Aorta (tissue), 5 donors: ENCODE results near the gene NDST4. TPM values are rescaled to one million over a fixed set of nuclear protein-coding genes. Genes with fewer than 3 reads are reported as not detected.

Source experiments
- ATAC-seq: fragments of 200-7000 bp; cut with Tn5 transposase; one replicate; pipeline ENCODE4 v1.9.1; 2022; ENCODE audit warnings: moderate library complexity; ENCODE audit not compliant: low FRiP score
- DNase-seq, 2 donors: peaks; one replicate each; pipeline ENCODE4 v3.0.0-alpha.2; 2020
- H3K27ac ChIP-seq, 2 donors: one replicate each; pipeline ENCODE4 v1.5.1; 2013; ENCODE audit warnings: low read length in 2 of 2, mild to moderate bottlenecking in 2 of 2, moderate library complexity in 2 of 2, control low read depth in 1 of 2, inconsistent platforms in 1 of 2, low read depth in 1 of 2
- H3K27me3 ChIP-seq, 2 donors: one replicate each; pipeline ENCODE4 v1.6.1; 2013; ENCODE audit warnings: control low read depth in 1 of 2, low read length in 1 of 2, mild to moderate bottlenecking in 1 of 2, moderate library complexity in 1 of 2; ENCODE audit not compliant: insufficient read depth in 2 of 2, control insufficient read depth in 1 of 2
- H3K36me3 ChIP-seq, 2 donors: one replicate each; pipeline ENCODE4 v1.6.1; 2013; ENCODE audit warnings: control low read depth in 1 of 2, low read length in 1 of 2, mild to moderate bottlenecking in 1 of 2; ENCODE audit not compliant: insufficient read depth in 2 of 2, control insufficient read depth in 1 of 2
- H3K4me1 ChIP-seq, 2 donors: one replicate each; pipeline ENCODE4 v1.6.1; 2013; ENCODE audit warnings: low read length in 2 of 2, control low read depth in 1 of 2, mild to moderate bottlenecking in 1 of 2, moderate library complexity in 1 of 2; ENCODE audit not compliant: insufficient read depth in 2 of 2, control insufficient read depth in 1 of 2
- H3K4me3 ChIP-seq, 2 donors: one replicate each; pipeline ENCODE4 v1.5.1; 2013; ENCODE audit warnings: low read length in 2 of 2, control low read depth in 1 of 2, mild to moderate bottlenecking in 1 of 2
- H3K9me3 ChIP-seq: one replicate; pipeline ENCODE4 v1.6.1; 2013; ENCODE audit warnings: mild to moderate bottlenecking, low read length; ENCODE audit not compliant: control insufficient read depth
- WGBS, 2 donors: extraction: QIAGEN DNeasy Blood & Tissue Kit; methylation state at CpG; one replicate each; pipeline ENCODE4 v1.1.7; 2013; 5-methylcytosine and 5-hydroxymethylcytosine counted together
- intact Hi-C, 2 donors: fragments of 100-400 bp; cut with DNase I; formaldehyde crosslinking; loops; one replicate each; pipeline versions ENCODE4 v1.14.2 to v1.15.0; 2022
- long read RNA-seq, 2 donors: library from polyadenylated mRNA; unstranded; transcript quantifications; one replicate each; pipeline ENCODE4 v2.0.0, GENCODE V29; 2020 to 2021
- polyA plus RNA-seq, 2 donors: library from polyadenylated mRNA; stranded (reverse); fragments of 200-250 nt; gene quantifications; one replicate each; pipeline ENCODE4 v1.2.3, GENCODE V29; 2013
- total RNA-seq, 2 donors: library from RNA; stranded (reverse); fragmentation: NEBNext Ultra II Directional; extraction: Animal tissue kit (Norgen Biotek cat#: 25700); gene quantifications; one replicate each; pipeline ENCODE4 v1.2.1, GENCODE V29; 2021
- donor health status: healthy with polysubstance abuse.
- donor health status: Bipolar disorder and iron deficiency.
- donor health status: DM: no; HTN: no; CAD: no.
- donor health status: DM: no; HTN: no; CAD: no.
- donor health status: DM: yes; HTN: yes; CAD: no.

The NDST4 gene
- total RNA-seq (not detected), polyA plus RNA-seq (not detected)
- long read RNA-seq, donor 1 = 0 reads
- long read RNA-seq, donor 2 = 0 reads

GRCh38 chr4:115113506-115114106 lies at the start of gene NDST4:
TSS of gene NDST4 (minus strand) at chr4:115113620. CDS start at chr4:115077036, 36,584 bp downstream.
- no peaks in the 10 kb centered on the region for H3K4me1 ChIP-seq
- 21% methylated on average over 10 of the region's 10 CpGs for WGBS, 2 donors
- intact Hi-C loops = no loop called here
- H3K27me3 ChIP-seq = no peaks in the 10 kb centered on the region
- no peaks in the 10 kb centered on the region for H3K36me3 ChIP-seq
- H3K27ac ChIP-seq = no peak within 1 kb of the TSS
- ATAC-seq = no peak
- no peaks in the 10 kb centered on the region for H3K9me3 ChIP-seq
- no peak within 1 kb of the TSS for H3K4me3 ChIP-seq
- no peak for DNase-seq

- no peaks in the 10 kb centered on the region for H3K9me3 ChIP-seq
- intact Hi-C loops = no loop called here
- H3K27ac ChIP-seq = no peak overlapping the region
- 36 to 59% methylated on average over 1 of the region's 1 CpG for WGBS, 2 donors
- no peaks in the 10 kb centered on the region for H3K27me3 ChIP-seq
- no peaks in the 10 kb centered on the region for H3K4me1 ChIP-seq
- H3K4me3 ChIP-seq = no peak overlapping the region
- ATAC-seq = no peak
- DNase-seq = no peak
- H3K36me3 ChIP-seq = no peaks in the 10 kb centered on the region
Measured at GRCh38 chr4:115159141-115159540, 45.7 kb upstream of the NDST4 start.

GRCh38 chr4:115158296-115158695 lies 44.9 kb upstream of the NDST4 start:
- H3K27me3 ChIP-seq = no peaks in the 10 kb centered on the region
- DNase-seq (no peak), ATAC-seq (no peak)
- intact Hi-C loops = no loop called here
- no peaks in the 10 kb centered on the region for H3K4me1 ChIP-seq
- no peaks in the 10 kb centered on the region for H3K36me3 ChIP-seq
- H3K9me3 ChIP-seq = no peaks in the 10 kb centered on the region
- no peak overlapping the region for H3K27ac ChIP-seq
- 13 to 34% methylated on average over 2 of the region's 2 CpGs for WGBS, 2 donors
- no peak overlapping the region for H3K4me3 ChIP-seq

DNA sequence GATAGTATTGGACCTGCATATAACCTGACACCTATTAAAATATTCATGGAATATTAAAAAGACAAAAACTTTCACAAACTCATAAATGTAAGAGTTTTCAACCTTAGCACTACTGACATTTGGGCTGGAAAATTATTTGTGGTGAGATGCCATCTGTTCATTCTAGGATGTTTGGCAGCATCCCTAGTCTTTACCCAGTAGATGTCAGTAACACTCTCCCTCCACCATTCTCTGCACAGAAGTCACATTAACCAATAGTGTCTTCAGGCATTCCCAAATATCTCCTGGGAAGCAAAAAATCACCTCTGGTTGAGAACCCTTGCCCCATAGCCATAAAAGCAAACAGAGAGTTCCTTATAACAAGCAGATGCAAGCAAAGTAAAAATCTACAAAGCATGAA lies 41.4 kb upstream of the NDST4 start:
- intact Hi-C loops = no loop called here
- no peak for ATAC-seq
- DNase-seq = no peak
- no peaks in the 10 kb centered on the region for H3K9me3 ChIP-seq
- H3K36me3 ChIP-seq = no peaks in the 10 kb centered on the region
- no peaks in the 10 kb centered on the region for H3K27me3 ChIP-seq
- no peaks in the 10 kb centered on the region for H3K4me1 ChIP-seq
- no peak overlapping the region for H3K4me3 ChIP-seq
- H3K27ac ChIP-seq = no peak overlapping the region

GRCh38 chr4:115152965-115153364 lies 39.5 kb upstream of the NDST4 start:
- no peaks in the 10 kb centered on the region for H3K27me3 ChIP-seq
- H3K4me3 ChIP-seq = no peak overlapping the region
- no peak for DNase-seq
- no peaks in the 10 kb centered on the region for H3K4me1 ChIP-seq
- no peak for ATAC-seq
- H3K36me3 ChIP-seq = no peaks in the 10 kb centered on the region
- intact Hi-C loops = no loop called here
- no peak overlapping the region for H3K27ac ChIP-seq
- H3K9me3 ChIP-seq = no peaks in the 10 kb centered on the region

DNA sequence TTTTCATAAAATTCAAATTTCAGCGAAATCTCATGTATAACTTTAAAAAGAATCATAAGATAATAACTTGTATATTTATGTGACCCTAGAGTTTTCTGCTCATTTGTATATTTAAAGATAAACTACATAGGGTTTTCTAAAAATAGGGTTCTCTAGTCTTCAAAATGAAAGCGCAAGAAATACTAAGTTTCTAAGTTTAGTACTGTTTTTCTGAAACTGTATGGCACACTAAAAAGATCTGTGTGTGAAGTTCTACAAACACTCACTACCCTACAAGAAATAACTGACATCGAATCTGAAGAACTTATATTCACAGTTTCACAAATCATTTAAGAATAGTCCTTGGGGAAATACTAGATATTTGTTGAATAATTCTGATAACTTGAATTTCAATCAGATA lies 38.7 kb upstream of the NDST4 start:
- H3K4me3 ChIP-seq = no peak overlapping the region
- ATAC-seq (no peak), DNase-seq (no peak)
- no peak overlapping the region for H3K27ac ChIP-seq
- intact Hi-C loops = no loop called here
- 37 to 43% methylated on average over 3 of the region's 3 CpGs for WGBS, 2 donors
- H3K4me1 ChIP-seq = no peaks in the 10 kb centered on the region
- H3K36me3 ChIP-seq = no peaks in the 10 kb centered on the region
- H3K27me3 ChIP-seq = no peaks in the 10 kb centered on the region
- H3K9me3 ChIP-seq = no peaks in the 10 kb centered on the region

DNA sequence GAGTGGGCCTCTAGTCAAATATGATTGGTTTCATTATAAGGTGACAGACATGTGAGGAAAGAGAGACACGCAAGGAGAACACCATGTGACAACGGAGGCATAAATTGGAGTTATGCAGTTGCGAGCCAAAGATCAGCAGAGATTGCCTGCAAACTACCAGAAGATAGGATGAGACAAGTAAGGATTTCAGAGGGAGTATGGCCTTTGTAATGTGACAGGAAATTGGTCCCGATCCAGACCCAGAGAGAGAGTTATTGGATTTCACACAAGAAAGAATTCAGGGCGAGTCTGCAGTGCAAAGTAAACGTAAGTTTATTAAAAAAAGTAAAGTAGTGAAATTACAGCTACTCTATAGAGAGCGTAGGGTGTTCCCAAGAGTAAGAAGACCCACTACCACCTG lies 35.7 kb upstream of the NDST4 start:
- H3K27ac ChIP-seq = no peak overlapping the region
- ATAC-seq (no peak), DNase-seq (no peak)
- H3K9me3 ChIP-seq = no peaks in the 10 kb centered on the region
- WGBS, 2 donors = 65 to 69% methylated on average over 7 of the region's 7 CpGs
- H3K36me3 ChIP-seq = no peaks in the 10 kb centered on the region
- H3K27me3 ChIP-seq = no peaks in the 10 kb centered on the region
- no peak overlapping the region for H3K4me3 ChIP-seq
- intact Hi-C loops = no loop called here
- no peaks in the 10 kb centered on the region for H3K4me1 ChIP-seq

DNA sequence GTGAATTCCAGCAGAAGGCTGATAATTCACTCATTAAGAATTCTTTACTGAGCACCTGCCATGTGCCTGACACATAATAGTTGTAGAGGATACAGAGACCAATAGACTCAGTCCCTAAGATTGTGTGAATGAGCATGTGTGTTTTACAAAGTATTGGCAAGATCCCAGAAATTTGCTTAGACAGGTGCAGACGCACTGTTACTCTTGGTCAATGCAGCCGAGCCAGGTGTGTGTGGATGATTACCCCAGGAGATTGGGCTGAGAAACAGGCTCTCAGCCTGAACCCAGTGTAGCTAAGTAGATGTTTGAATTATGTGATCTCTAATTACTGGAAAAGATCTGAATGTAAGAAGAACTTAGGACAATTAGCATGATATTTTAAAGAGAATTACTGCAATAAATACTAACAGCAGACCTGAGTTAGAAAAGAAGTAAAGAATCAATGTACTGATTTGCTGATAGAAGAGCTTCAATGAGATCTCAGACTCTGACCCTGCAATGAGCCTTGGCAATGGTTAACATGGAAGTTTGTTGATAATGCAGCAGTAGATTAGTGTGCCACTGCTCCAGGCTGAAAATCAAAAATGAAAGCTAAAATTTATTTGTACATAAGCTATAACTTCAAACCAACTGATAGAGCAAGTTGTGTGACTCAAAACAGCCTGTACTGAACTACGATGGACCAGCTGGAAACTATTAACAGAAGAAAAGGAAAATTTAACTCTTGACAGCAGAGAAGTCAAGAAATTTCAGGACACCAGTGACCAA lies 32.2 kb upstream of the NDST4 start:
- Histone ChIP-seq H3K4me3 (no peak overlapping the region), H3K4me1 (no peaks in the 10 kb centered on the region), H3K27me3 (no peaks in the 10 kb centered on the region), H3K36me3 (no peaks in the 10 kb centered on the region), H3K27ac (no peak overlapping the region), H3K9me3 (no peaks in the 10 kb centered on the region)
- intact Hi-C loops = no loop called here
- WGBS, 2 donors = 52 to 53% methylated on average over 3 of the region's 3 CpGs
- ATAC-seq (no peak), DNase-seq (no peak)

DNA sequence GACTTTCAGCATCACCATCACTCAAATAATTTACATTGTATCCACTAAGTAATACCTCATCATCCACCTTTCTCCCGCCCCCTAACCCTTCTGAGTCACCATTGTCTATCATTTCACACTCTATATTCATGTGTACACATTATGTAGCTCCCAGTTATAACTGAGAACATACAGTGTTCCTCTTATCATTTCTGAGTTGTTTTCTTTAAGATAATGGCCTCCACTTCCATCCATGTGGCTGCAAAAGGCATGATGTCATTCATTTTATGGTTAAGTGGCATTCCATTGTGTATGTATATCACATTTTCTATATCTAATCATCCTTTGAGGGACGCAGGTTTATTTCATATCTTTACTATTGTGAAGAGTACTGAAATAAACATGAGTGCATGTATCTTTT lies 14.6 kb upstream of the NDST4 start:
- no peaks in the 10 kb centered on the region for H3K9me3 ChIP-seq
- DNase-seq = no peak
- no peak overlapping the region for H3K27ac ChIP-seq
- H3K4me3 ChIP-seq = no peak overlapping the region
- no peaks in the 10 kb centered on the region for H3K4me1 ChIP-seq
- ATAC-seq = no peak
- intact Hi-C loops = no loop called here
- H3K36me3 ChIP-seq = no peaks in the 10 kb centered on the region
- H3K27me3 ChIP-seq = no peaks in the 10 kb centered on the region
- WGBS, 2 donors = 29 to 31% methylated on average over 2 of the region's 2 CpGs
